Left ventricle myocardium inferior (tissue), 1 donor: ENCODE data around the gene IFI27. TPM values are rescaled to one million over a fixed set of nuclear protein-coding genes. Genes with fewer than 3 reads are reported as not detected.

Source experiments
- DNase-seq: peaks from one replicate; pipeline ENCODE4 v3.0.0-alpha.2; 2020
- H3K27ac ChIP-seq: fragments of 200-600 bp; replicated peaks from 2 replicates; pipeline ENCODE4 v1.8.0; 2021
- H3K27me3 ChIP-seq: fragments of 200-600 bp; 2 replicates; pipeline ENCODE4 v1.8.0; 2021; ENCODE audit warnings: low read depth
- H3K36me3 ChIP-seq: fragments of 200-600 bp; 2 replicates; pipeline ENCODE4 v1.8.0; 2021
- H3K4me1 ChIP-seq: fragments of 200-600 bp; 2 replicates; pipeline ENCODE4 v1.8.0; 2021
- H3K4me3 ChIP-seq: fragments of 200-600 bp; 2 replicates; pipeline ENCODE4 v1.8.0; 2021; ENCODE audit warnings: mild to moderate bottlenecking, moderate library complexity
- H3K9me3 ChIP-seq: fragments of 200-600 bp; replicated peaks from 2 replicates; pipeline ENCODE4 v1.8.0; 2021
- CTCF ChIP-seq: fragments of 200-600 bp; IDR thresholded peaks from 2 replicates; pipeline ENCODE4 v1.8.0; 2021; ENCODE audit warnings: antibody characterized with exemption, mild to moderate bottlenecking, borderline replicate concordance
- intact Hi-C: fragments of 100-400 bp; cut with micrococcal nuclease; formaldehyde crosslinking; loops from one replicate; pipeline ENCODE4 v1.11.0; 2022
- total RNA-seq: library from RNA; stranded (reverse); fragmentation: NEBNext Ultra II Directional; extraction: Animal tissue kit (Norgen Biotek cat#: 25700); gene quantifications from one replicate; pipeline ENCODE4 v1.2.1, GENCODE V29; 2021
- donor health status: DM: no; HTN: yes; CAD: no; lungs with severe emphysema.

The IFI27 gene
- total RNA-seq, 1 donor from 2014 or later, result 130 TPM

- intact Hi-C loops, result no loop called here
- Histone ChIP-seq H3K4me1 (no peaks in the 10 kb centered on the region), H3K27me3 (peaks cover 8% of the 10 kb centered on the region), H3K4me3 (no peak overlapping the region), H3K27ac (no peak overlapping the region), H3K9me3 (no peaks in the 10 kb centered on the region), H3K36me3 (no peaks in the 10 kb centered on the region)
- DNase-seq, result no peak
- TF ChIP-seq CTCF, result peak; percentile 39
Observed at GRCh38 chr14:94143239-94143638, 32.7 kb downstream of the IFI27 start.

- TF ChIP-seq CTCF, result no peak
- H3K27ac ChIP-seq, result no peak overlapping the region
- H3K4me3 ChIP-seq, result no peak overlapping the region
- no peaks in the 10 kb centered on the region for H3K4me1 ChIP-seq
- no peaks in the 10 kb centered on the region for H3K36me3 ChIP-seq
- no peak for DNase-seq
- intact Hi-C loops, result no loop called here
- H3K9me3 ChIP-seq, result no peaks in the 10 kb centered on the region
- H3K27me3 ChIP-seq, result peaks cover 3% of the 10 kb centered on the region
Observed at GRCh38 chr14:94143711-94144110, 33.2 kb downstream of the IFI27 start.

DNA sequence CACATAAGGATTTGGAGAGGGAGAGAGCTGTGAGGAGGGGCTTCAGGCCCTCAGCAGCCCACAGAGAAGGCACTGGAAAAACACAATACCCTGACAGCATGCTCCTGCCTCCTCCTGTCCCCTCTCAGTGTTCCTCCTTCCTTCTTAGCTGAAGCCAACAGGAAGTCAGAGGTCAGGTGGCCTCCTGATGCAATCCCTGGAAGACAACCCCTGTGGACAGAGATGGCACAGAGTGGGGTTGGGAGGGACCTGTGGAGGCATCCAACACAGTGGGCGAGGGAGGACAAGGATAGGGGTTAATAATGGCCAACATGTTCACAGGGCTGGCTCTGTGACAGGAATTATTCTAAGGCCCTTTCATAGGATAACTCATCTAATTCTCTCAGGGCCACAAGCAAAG is 34.2 kb downstream of the IFI27 start:
- H3K36me3 ChIP-seq, result no peaks in the 10 kb centered on the region
- no peak for TF ChIP-seq CTCF
- H3K4me1 ChIP-seq, result no peaks in the 10 kb centered on the region
- no peak overlapping the region for H3K4me3 ChIP-seq
- no peak for DNase-seq
- H3K27me3 ChIP-seq, result no peaks in the 10 kb centered on the region
- H3K9me3 ChIP-seq, result no peaks in the 10 kb centered on the region
- intact Hi-C loops, result no loop called here
- H3K27ac ChIP-seq, result no peak overlapping the region

GRCh38 chr14:94145902-94146527 is 35.5 kb downstream of the IFI27 start:
- no peaks in the 10 kb centered on the region for H3K4me1 ChIP-seq
- DNase-seq, result no peak
- no peak for TF ChIP-seq CTCF
- no peaks in the 10 kb centered on the region for H3K27me3 ChIP-seq
- no peak overlapping the region for H3K27ac ChIP-seq
- H3K9me3 ChIP-seq, result no peaks in the 10 kb centered on the region
- no peak overlapping the region for H3K4me3 ChIP-seq
- intact Hi-C loops, result no loop called here
- no peaks in the 10 kb centered on the region for H3K36me3 ChIP-seq

- no peaks in the 10 kb centered on the region for H3K36me3 ChIP-seq
- DNase-seq, result no peak
- H3K4me3 ChIP-seq, result no peak overlapping the region
- H3K27me3 ChIP-seq, result peaks cover 38% of the 10 kb centered on the region
- H3K4me1 ChIP-seq, result no peaks in the 10 kb centered on the region
- H3K27ac ChIP-seq, result no peak overlapping the region
- no peaks in the 10 kb centered on the region for H3K9me3 ChIP-seq
- intact Hi-C loops, result no loop called here
- no peak for TF ChIP-seq CTCF
Observed at GRCh38 chr14:94152676-94153075, 42.1 kb downstream of the IFI27 start.
